Measurements from ENCODE around the gene CEACAM16. TPM values are rescaled to one million over a fixed set of nuclear protein-coding genes. Genes with fewer than 3 reads are reported as not detected.

CEACAM16 gene
- polyA plus RNA-seq, 4 donors: 0.07 TPM; not detected in 3

DNA sequence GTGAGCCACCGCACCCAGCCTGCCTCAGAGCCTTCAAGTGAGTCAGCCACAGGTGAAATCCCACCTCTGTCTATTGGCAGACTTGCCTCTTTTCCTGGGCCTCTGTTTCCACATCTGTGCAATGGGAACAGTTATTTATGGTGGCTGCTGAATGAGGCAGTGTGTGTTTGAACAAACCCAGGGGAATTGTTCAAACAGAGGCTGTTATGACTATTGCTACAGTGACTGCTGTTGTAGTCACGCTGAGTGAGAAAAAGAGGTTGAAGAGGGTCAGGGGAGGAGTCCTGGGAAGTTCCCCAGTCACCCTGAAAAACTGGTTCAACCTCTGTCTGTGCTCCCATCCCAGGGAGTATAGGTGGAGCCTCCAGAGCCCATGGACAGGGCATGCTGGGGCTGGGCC, 27.6 kb upstream of the CEACAM16 start, which contains the start of gene CEACAM19:
Gene CEACAM19 (plus strand): TSS at position 83 of the 400 bp plus-strand sequence. CDS start 450 bp downstream, outside the sequence.
- H3K4me3 ChIP-seq (ENCODE audit: low read depth in 1 of 3, low read length in 3 of 3): no peak within 1 kb of the TSS
- WGBS, 3 donors: 57 to 73% (median 72%) methylated on average over 2 of the region's 2 CpGs
- H3K27ac ChIP-seq (ENCODE audit: low read depth in 1 of 3, low read length in 2 of 3): no peak within 1 kb of the TSS
- H3K27me3 ChIP-seq (ENCODE audit: control insufficient read depth in 3 of 3, insufficient read depth in 3 of 3, low read length in 3 of 3): no peaks in the 10 kb centered on the region
- peaks cover 0 to 47% (median 0%) of the 10 kb centered on the region in 3 donors for H3K36me3 ChIP-seq (ENCODE audit: control insufficient read depth in 3 of 3, insufficient read depth in 2 of 3, low read depth in 1 of 3, low read length in 3 of 3)
- FAIRE-seq (no peak), DNase-seq (no peak)
- H3K4me1 ChIP-seq (ENCODE audit: control insufficient read depth in 3 of 3, insufficient read depth in 2 of 3, low read depth in 1 of 3, low read length in 2 of 3): no peaks in the 10 kb centered on the region
- H3K9me3 ChIP-seq (ENCODE audit: control insufficient read depth in 2 of 2, insufficient read depth in 1 of 2, low read depth in 1 of 2, low read length in 1 of 2): no peaks in the 10 kb centered on the region

DNA sequence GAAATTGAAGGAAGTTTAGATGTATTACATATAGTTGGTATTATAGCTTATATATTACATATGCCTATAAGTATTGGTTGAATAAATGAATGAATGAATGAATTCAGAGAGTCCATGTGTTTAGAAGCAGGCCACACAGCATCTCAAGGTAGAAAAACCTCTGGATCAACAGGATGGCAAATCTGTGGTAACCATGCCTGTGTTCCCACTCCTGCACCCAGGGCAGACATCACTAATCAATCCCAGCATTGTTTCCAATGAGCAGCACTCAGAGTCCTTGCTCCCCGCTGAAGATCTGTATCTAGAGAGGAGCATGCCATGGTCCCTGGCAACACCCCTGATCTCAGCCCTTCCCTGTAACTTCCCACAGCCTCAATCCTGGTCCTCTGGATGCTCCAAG, 26.7 kb upstream of the CEACAM16 start:
- FAIRE-seq (no peak), DNase-seq (no peak)
- Histone ChIP-seq H3K27ac (ENCODE audit: low read depth in 1 of 3, low read length in 2 of 3) (no peak overlapping the region), H3K4me3 (ENCODE audit: low read depth in 1 of 3, low read length in 3 of 3) (no peak overlapping the region), H3K4me1 (ENCODE audit: control insufficient read depth in 3 of 3, insufficient read depth in 2 of 3, low read depth in 1 of 3, low read length in 2 of 3) (peaks cover 0 to 3% (median 2%) of the 10 kb centered on the region in 3 donors), H3K27me3 (ENCODE audit: control insufficient read depth in 3 of 3, insufficient read depth in 3 of 3, low read length in 3 of 3) (no peaks in the 10 kb centered on the region), H3K36me3 (ENCODE audit: control insufficient read depth in 3 of 3, insufficient read depth in 2 of 3, low read depth in 1 of 3, low read length in 3 of 3) (peaks cover 0 to 47% (median 0%) of the 10 kb centered on the region in 3 donors), H3K9me3 (ENCODE audit: control insufficient read depth in 2 of 2, insufficient read depth in 1 of 2, low read depth in 1 of 2, low read length in 1 of 2) (no peaks in the 10 kb centered on the region)
- WGBS, 3 donors: 75 to 86% (median 83%) methylated on average over 1 of the region's 1 CpG

- Histone ChIP-seq H3K36me3 (ENCODE audit: control insufficient read depth in 3 of 3, insufficient read depth in 2 of 3, low read depth in 1 of 3, low read length in 3 of 3) (peaks cover 0 to 58% (median 0%) of the 10 kb centered on the region in 3 donors), H3K4me3 (ENCODE audit: low read depth in 1 of 3, low read length in 3 of 3) (no peak overlapping the region), H3K9me3 (ENCODE audit: control insufficient read depth in 2 of 2, insufficient read depth in 1 of 2, low read depth in 1 of 2, low read length in 1 of 2) (no peaks in the 10 kb centered on the region), H3K27me3 (ENCODE audit: control insufficient read depth in 3 of 3, insufficient read depth in 3 of 3, low read length in 3 of 3) (no peaks in the 10 kb centered on the region), H3K27ac (ENCODE audit: low read depth in 1 of 3, low read length in 2 of 3) (no peak overlapping the region), H3K4me1 (ENCODE audit: control insufficient read depth in 3 of 3, insufficient read depth in 2 of 3, low read depth in 1 of 3, low read length in 2 of 3) (peaks cover 0 to 6% (median 3%) of the 10 kb centered on the region in 3 donors)
- DNase-seq: no peak
- 80 to 95% (median 92%) methylated on average over 4 of the region's 4 CpGs for WGBS, 3 donors
- no peak for FAIRE-seq
Observed at GRCh38 chr19:44673510-44673909, 25.4 kb upstream of the CEACAM16 start.

DNA sequence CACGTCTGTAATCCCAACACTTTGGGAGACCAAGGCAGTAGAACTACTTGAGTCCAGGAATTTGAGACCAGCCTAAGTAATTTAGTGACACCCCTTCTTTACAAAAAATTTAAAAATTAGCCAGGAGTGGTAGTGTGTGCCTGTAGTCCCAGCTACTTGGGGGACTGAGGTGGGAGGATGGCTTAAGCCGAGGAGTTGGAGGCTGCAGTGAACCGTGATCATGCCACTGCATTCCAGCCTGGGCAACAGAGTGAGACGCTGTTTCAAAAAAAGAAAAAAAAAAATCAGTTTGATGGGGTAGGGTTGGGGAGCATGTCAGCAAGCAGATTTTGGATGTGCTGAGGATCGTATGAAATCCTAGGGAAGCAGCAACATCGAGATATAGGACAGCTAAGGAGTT, 23.4 kb upstream of the CEACAM16 start:
- no peak for DNase-seq
- Histone ChIP-seq H3K27me3 (ENCODE audit: control insufficient read depth in 3 of 3, insufficient read depth in 3 of 3, low read length in 3 of 3) (no peaks in the 10 kb centered on the region), H3K4me3 (ENCODE audit: low read depth in 1 of 3, low read length in 3 of 3) (no peak overlapping the region), H3K9me3 (ENCODE audit: control insufficient read depth in 2 of 2, insufficient read depth in 1 of 2, low read depth in 1 of 2, low read length in 1 of 2) (no peaks in the 10 kb centered on the region), H3K36me3 (ENCODE audit: control insufficient read depth in 3 of 3, insufficient read depth in 2 of 3, low read depth in 1 of 3, low read length in 3 of 3) (peaks cover 0 to 67% (median 0%) of the 10 kb centered on the region in 3 donors), H3K4me1 (ENCODE audit: control insufficient read depth in 3 of 3, insufficient read depth in 2 of 3, low read depth in 1 of 3, low read length in 2 of 3) (peaks cover 0 to 6% (median 3%) of the 10 kb centered on the region in 3 donors), H3K27ac (ENCODE audit: low read depth in 1 of 3, low read length in 2 of 3) (no peak overlapping the region)
- FAIRE-seq: no peak
- WGBS, 3 donors: 87 to 94% (median 92%) methylated on average over 6 of the region's 6 CpGs

- Histone ChIP-seq H3K4me3 (ENCODE audit: low read depth in 1 of 3, low read length in 3 of 3) (no peak overlapping the region), H3K4me1 (ENCODE audit: control insufficient read depth in 3 of 3, insufficient read depth in 2 of 3, low read depth in 1 of 3, low read length in 2 of 3) (peaks cover 0 to 6% (median 3%) of the 10 kb centered on the region in 3 donors), H3K27me3 (ENCODE audit: control insufficient read depth in 3 of 3, insufficient read depth in 3 of 3, low read length in 3 of 3) (no peaks in the 10 kb centered on the region), H3K9me3 (ENCODE audit: control insufficient read depth in 2 of 2, insufficient read depth in 1 of 2, low read depth in 1 of 2, low read length in 1 of 2) (no peaks in the 10 kb centered on the region), H3K27ac (ENCODE audit: low read depth in 1 of 3, low read length in 2 of 3) (no peak overlapping the region), H3K36me3 (ENCODE audit: control insufficient read depth in 3 of 3, insufficient read depth in 2 of 3, low read depth in 1 of 3, low read length in 3 of 3) (peaks cover 0 to 81% (median 0%) of the 10 kb centered on the region in 3 donors)
- no peak for FAIRE-seq
- no peak for DNase-seq
- WGBS, 3 donors: 61 to 68% (median 65%) methylated on average over 8 of the region's 8 CpGs
Observed at GRCh38 chr19:44677019-44677811, 21.7 kb upstream of the CEACAM16 start.

DNA sequence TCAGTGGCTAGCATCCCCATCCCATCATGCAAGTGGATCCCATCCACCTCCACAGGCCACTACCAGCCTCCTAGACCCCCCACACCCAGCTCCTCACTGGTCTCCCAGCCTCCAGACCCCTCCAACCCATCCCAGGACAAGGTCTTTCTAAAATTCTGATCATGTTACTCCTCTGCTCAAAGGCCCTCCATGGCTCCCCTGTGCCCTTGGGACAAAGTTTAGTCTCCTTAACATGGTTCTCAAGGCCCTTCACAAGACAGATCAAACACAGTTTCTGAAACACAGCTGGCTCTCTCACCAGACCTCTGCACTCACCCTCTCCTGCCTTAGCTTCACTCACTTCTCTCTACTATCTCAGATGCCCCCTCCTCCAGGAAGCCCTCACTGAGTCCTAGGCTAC, 18.4 kb upstream of the CEACAM16 start:
- Histone ChIP-seq H3K27me3 (ENCODE audit: control insufficient read depth in 3 of 3, insufficient read depth in 3 of 3, low read length in 3 of 3) (no peaks in the 10 kb centered on the region), H3K4me3 (ENCODE audit: low read depth in 1 of 3, low read length in 3 of 3) (no peak overlapping the region), H3K9me3 (ENCODE audit: control insufficient read depth in 2 of 2, insufficient read depth in 1 of 2, low read depth in 1 of 2, low read length in 1 of 2) (no peaks in the 10 kb centered on the region), H3K36me3 (ENCODE audit: control insufficient read depth in 3 of 3, insufficient read depth in 2 of 3, low read depth in 1 of 3, low read length in 3 of 3) (peaks cover 0 to 82% (median 2%) of the 10 kb centered on the region in 3 donors), H3K4me1 (ENCODE audit: control insufficient read depth in 3 of 3, insufficient read depth in 2 of 3, low read depth in 1 of 3, low read length in 2 of 3) (peaks cover 0 to 9% (median 3%) of the 10 kb centered on the region in 3 donors), H3K27ac (ENCODE audit: low read depth in 1 of 3, low read length in 2 of 3) (no peak overlapping the region)
- no peak for FAIRE-seq
- DNase-seq: no peak

- peaks cover 0 to 6% (median 1%) of the 10 kb centered on the region in 3 donors for H3K4me1 ChIP-seq (ENCODE audit: control insufficient read depth in 3 of 3, insufficient read depth in 2 of 3, low read depth in 1 of 3, low read length in 2 of 3)
- H3K36me3 ChIP-seq (ENCODE audit: control insufficient read depth in 3 of 3, insufficient read depth in 2 of 3, low read depth in 1 of 3, low read length in 3 of 3): peaks cover 0 to 70% (median 2%) of the 10 kb centered on the region in 3 donors
- H3K4me3 ChIP-seq (ENCODE audit: low read depth in 1 of 3, low read length in 3 of 3): no peak overlapping the region
- WGBS, 3 donors: 80 to 87% (median 86%) methylated on average over 9 to 15 of the region's 15 CpGs
- no peaks in the 10 kb centered on the region for H3K27me3 ChIP-seq (ENCODE audit: control insufficient read depth in 3 of 3, insufficient read depth in 3 of 3, low read length in 3 of 3)
- H3K9me3 ChIP-seq (ENCODE audit: control insufficient read depth in 2 of 2, insufficient read depth in 1 of 2, low read depth in 1 of 2, low read length in 1 of 2): no peaks in the 10 kb centered on the region
- FAIRE-seq (no peak), DNase-seq (no peak)
- H3K27ac ChIP-seq (ENCODE audit: low read depth in 1 of 3, low read length in 2 of 3): no peak overlapping the region
Observed at GRCh38 chr19:44681992-44682790, 16.8 kb upstream of the CEACAM16 start.

GRCh38 chr19:44682807-44683206, 16.1 kb upstream of the CEACAM16 start:
- Histone ChIP-seq H3K36me3 (ENCODE audit: control insufficient read depth in 3 of 3, insufficient read depth in 2 of 3, low read depth in 1 of 3, low read length in 3 of 3) (peaks cover 0 to 66% (median 2%) of the 10 kb centered on the region in 3 donors), H3K27me3 (ENCODE audit: control insufficient read depth in 3 of 3, insufficient read depth in 3 of 3, low read length in 3 of 3) (no peaks in the 10 kb centered on the region), H3K9me3 (ENCODE audit: control insufficient read depth in 2 of 2, insufficient read depth in 1 of 2, low read depth in 1 of 2, low read length in 1 of 2) (no peaks in the 10 kb centered on the region), H3K4me3 (ENCODE audit: low read depth in 1 of 3, low read length in 3 of 3) (no peak overlapping the region), H3K4me1 (ENCODE audit: control insufficient read depth in 3 of 3, insufficient read depth in 2 of 3, low read depth in 1 of 3, low read length in 2 of 3) (peaks cover 0 to 3% (median 0%) of the 10 kb centered on the region in 3 donors), H3K27ac (ENCODE audit: low read depth in 1 of 3, low read length in 2 of 3) (no peak overlapping the region)
- FAIRE-seq: no peak
- 80 to 93% (median 83%) methylated on average over 2 of the region's 2 CpGs for WGBS, 3 donors
- DNase-seq: no peak

All from small intestine (tissue), 7 donors.